OCI-LY3 (cell line): Measurements from ENCODE around the gene FURIN.

Source experiments
- CTCF ChIP-seq: fragments of 200-600, 300-600 bp; sonication (generic); IDR thresholded peaks from 2 replicates; pipeline ENCODE4 v1.5.1; 2014; ENCODE audit warnings: antibody characterized with exemption, low read length, low read depth
- EZH2phosphoT487 ChIP-seq: fragments of 200-600 bp; shearing (Covaris generic); IDR thresholded peaks from 2 replicates; pipeline ENCODE4 v1.6.1; 2018; ENCODE audit warnings: antibody characterized with exemption, mixed run types, low read depth

GRCh38 chr15:90860450-90860849 lies 7.9 kb upstream of the FURIN start:
- no peak for TF ChIP-seq CTCF
- TF ChIP-seq EZH2phosphoT487, result no peak
